Ectodermal cell (in vitro differentiated cells): ENCODE data around the gene PERP. TPM values are rescaled to one million over a fixed set of nuclear protein-coding genes. Genes with fewer than 3 reads are reported as not detected.
"Not testable (repeated sequence)": the region's sequence is repeated elsewhere in the genome, so short reads cannot be mapped to it uniquely, and the experiment has no call there.

ENCODE experiments used
- H3K27ac ChIP-seq: 2 replicates; pipeline ENCODE4 v1.7.0; 2013; ENCODE audit warnings: mild to moderate bottlenecking, low read depth, low read length; ENCODE audit not compliant: insufficient read depth, poor library complexity, severe bottlenecking
- H3K27me3 ChIP-seq: 2 replicates; pipeline ENCODE4 v1.7.0; 2013; ENCODE audit warnings: mild to moderate bottlenecking, low read length; ENCODE audit not compliant: insufficient read depth, control insufficient read depth, poor library complexity, severe bottlenecking
- H3K36me3 ChIP-seq: one replicate; pipeline ENCODE4 v1.7.0; 2013; ENCODE audit warnings: low read length; ENCODE audit not compliant: control insufficient read depth, insufficient read depth
- H3K4me1 ChIP-seq: one replicate; pipeline ENCODE4 v1.7.0; 2013; ENCODE audit warnings: low read length; ENCODE audit not compliant: control insufficient read depth, insufficient read depth
- H3K4me3 ChIP-seq: 2 replicates; pipeline ENCODE4 v1.7.0; 2013; ENCODE audit warnings: low read depth, low read length, control low read depth; ENCODE audit not compliant: insufficient read depth
- H3K9me3 ChIP-seq: 2 replicates; pipeline ENCODE4 v1.7.0; 2013; ENCODE audit warnings: mild to moderate bottlenecking, low read length, moderate library complexity; ENCODE audit not compliant: control insufficient read depth
- WGBS, 2 experiments: methylation state at CpG; one replicate each; pipeline ENCODE4 v1.1.7; 2013; ENCODE audit warnings: missing lambda C conversion rate in 2 of 2; 5-methylcytosine and 5-hydroxymethylcytosine counted together
- polyA plus RNA-seq, 4 experiments: library from polyadenylated mRNA; stranded (reverse); fragments of 50-300 nt; gene quantifications; one replicate each; pipeline ENCODE4 v1.2.3, GENCODE V29; 2013

Gene PERP
- 18.8 TPM for polyA plus RNA-seq (2013, experiment 1 of 4)
- polyA plus RNA-seq (2013, experiment 2 of 4): 23.8 TPM
- polyA plus RNA-seq (2013, experiment 3 of 4): 17.3 TPM
- polyA plus RNA-seq (2013, experiment 4 of 4): 21.2 TPM

- peak within 1 kb of the TSS; percentile 70 for H3K4me3 ChIP-seq
- H3K27me3 ChIP-seq: peaks cover 26% of the 10 kb centered on the region
- H3K9me3 ChIP-seq: no peaks in the 10 kb centered on the region
- 0% methylated on average over 83 of the region's 83 CpGs for WGBS, 2 experiments
- peak within 1 kb of the TSS; percentile 3 for H3K27ac ChIP-seq
- peaks cover 3% of the 10 kb centered on the region for H3K4me1 ChIP-seq
- H3K36me3 ChIP-seq: no peaks in the 10 kb centered on the region
These were observed at the start of gene PERP for GRCh38 chr6:138107078-138107751. TSS of gene PERP (minus strand) at chr6:138107419. CDS start at chr6:138107340, 79 bp downstream.

DNA sequence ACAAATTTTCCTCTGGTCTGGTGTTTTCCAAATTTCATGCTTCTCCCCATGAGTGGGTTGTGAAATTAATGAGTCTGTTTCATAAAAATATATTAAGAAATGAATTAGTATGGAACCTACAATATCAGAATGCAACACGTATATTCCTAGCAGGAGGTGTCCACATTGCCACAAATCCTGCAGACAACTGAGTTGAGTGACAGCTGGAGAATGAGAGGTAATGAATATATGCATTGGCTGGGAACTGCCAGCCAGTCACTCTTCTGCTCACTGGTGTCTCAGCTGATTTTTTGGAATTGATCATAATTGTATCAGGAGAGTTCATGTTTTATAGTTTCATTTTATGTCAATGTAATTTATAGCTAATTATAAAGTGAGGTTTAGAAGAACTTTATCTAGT, 48.2 kb upstream of the PERP start:
- Histone ChIP-seq H3K27me3 (peaks cover 2% of the 10 kb centered on the region), H3K27ac (no peak overlapping the region), H3K9me3 (no peaks in the 10 kb centered on the region), H3K4me1 (peaks cover under 1% of the 10 kb centered on the region), H3K36me3 (no peaks in the 10 kb centered on the region), H3K4me3 (no peak overlapping the region)
- 75 to 82% methylated on average over 1 of the region's 1 CpG for WGBS, 2 experiments

DNA sequence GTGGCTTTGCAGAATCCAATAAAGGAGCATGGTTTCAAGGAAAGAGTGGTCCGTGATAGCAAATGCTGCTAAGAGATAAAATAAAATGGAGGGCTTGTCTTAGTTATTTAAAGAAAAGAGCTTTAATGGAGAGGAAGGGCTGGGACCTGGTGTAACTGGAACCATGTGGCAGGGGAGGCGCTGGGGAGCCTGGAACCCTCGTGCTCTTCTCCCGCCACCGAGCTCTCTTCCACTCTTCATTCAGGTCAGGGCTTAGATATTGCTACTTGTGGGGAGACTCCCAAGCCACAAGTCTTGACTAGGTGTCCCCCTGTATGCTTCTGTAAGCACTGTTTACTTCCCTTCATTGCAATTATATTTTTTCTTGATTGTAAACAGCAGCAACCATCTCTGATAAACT, 39.3 kb upstream of the PERP start:
- Histone ChIP-seq H3K27ac (no peak overlapping the region), H3K27me3 (no peaks in the 10 kb centered on the region), H3K9me3 (no peaks in the 10 kb centered on the region), H3K4me1 (no peaks in the 10 kb centered on the region), H3K4me3 (no peak overlapping the region), H3K36me3 (no peaks in the 10 kb centered on the region)
- 94 to 99% methylated on average over 5 of the region's 5 CpGs for WGBS, 2 experiments

GRCh38 chr6:138145402-138145801, 38.2 kb upstream of the PERP start:
- 95 to 97% methylated on average over 3 of the region's 3 CpGs for WGBS, 2 experiments
- Histone ChIP-seq H3K4me3 (no peak overlapping the region), H3K4me1 (no peaks in the 10 kb centered on the region), H3K9me3 (no peaks in the 10 kb centered on the region), H3K27me3 (no peaks in the 10 kb centered on the region), H3K27ac (no peak overlapping the region), H3K36me3 (no peaks in the 10 kb centered on the region)

GRCh38 chr6:138142806-138143205, 35.6 kb upstream of the PERP start:
- no peak overlapping the region for H3K4me3 ChIP-seq
- no peaks in the 10 kb centered on the region for H3K4me1 ChIP-seq
- 94% methylated on average over 4 of the region's 4 CpGs for WGBS, 2 experiments
- no peaks in the 10 kb centered on the region for H3K27me3 ChIP-seq
- H3K27ac ChIP-seq: no peak overlapping the region
- no peaks in the 10 kb centered on the region for H3K9me3 ChIP-seq
- no peaks in the 10 kb centered on the region for H3K36me3 ChIP-seq

- Histone ChIP-seq H3K36me3 (no peaks in the 10 kb centered on the region), H3K4me1 (no peaks in the 10 kb centered on the region), H3K27ac (no peak overlapping the region), H3K4me3 (no peak overlapping the region), H3K9me3 (no peaks in the 10 kb centered on the region), H3K27me3 (no peaks in the 10 kb centered on the region)
- 95% methylated on average over 8 of the region's 8 CpGs for WGBS, 2 experiments
These were observed 22.0 kb upstream of the PERP start for GRCh38 chr6:138129190-138129589.

DNA sequence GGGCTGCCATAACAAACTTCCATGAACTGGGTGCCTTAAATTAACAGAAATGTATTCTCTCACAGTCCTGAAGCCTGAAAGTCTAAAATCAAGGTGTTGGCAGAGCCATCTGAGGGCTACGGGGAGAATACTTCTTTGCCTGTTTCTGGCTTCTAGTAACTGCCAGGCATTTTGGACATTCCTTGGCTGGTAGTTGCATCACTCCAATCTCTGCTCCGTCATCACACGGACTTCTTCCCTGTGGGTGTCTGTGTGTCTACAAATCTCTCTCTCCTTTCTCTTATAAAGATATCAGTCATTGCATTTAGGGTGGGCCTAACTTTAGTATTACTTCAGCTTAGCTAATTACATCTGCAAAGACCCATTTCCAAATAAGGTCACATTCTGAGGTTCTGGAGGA, 20.9 kb upstream of the PERP start:
- H3K27ac ChIP-seq: no peak overlapping the region
- H3K9me3 ChIP-seq: no peaks in the 10 kb centered on the region
- no peak overlapping the region for H3K4me3 ChIP-seq
- H3K4me1 ChIP-seq: no peaks in the 10 kb centered on the region
- no peaks in the 10 kb centered on the region for H3K27me3 ChIP-seq
- 92 to 95% methylated on average over 3 of the region's 3 CpGs for WGBS, 2 experiments
- no peaks in the 10 kb centered on the region for H3K36me3 ChIP-seq

- H3K4me3 ChIP-seq: no peak overlapping the region
- WGBS, 2 experiments: 92 to 98% methylated on average over 4 of the region's 4 CpGs
- no peaks in the 10 kb centered on the region for H3K9me3 ChIP-seq
- no peaks in the 10 kb centered on the region for H3K4me1 ChIP-seq
- no peaks in the 10 kb centered on the region for H3K27me3 ChIP-seq
- H3K36me3 ChIP-seq: no peaks in the 10 kb centered on the region
- H3K27ac ChIP-seq: no peak overlapping the region
These were observed 16.9 kb upstream of the PERP start for GRCh38 chr6:138124096-138124495.

- no peaks in the 10 kb centered on the region for H3K36me3 ChIP-seq
- no peak overlapping the region for H3K4me3 ChIP-seq
- H3K9me3 ChIP-seq: no peaks in the 10 kb centered on the region
- H3K4me1 ChIP-seq: no peaks in the 10 kb centered on the region
- no peaks in the 10 kb centered on the region for H3K27me3 ChIP-seq
- no peak overlapping the region for H3K27ac ChIP-seq
These were observed 12.8 kb upstream of the PERP start for GRCh38 chr6:138119976-138120375.

DNA sequence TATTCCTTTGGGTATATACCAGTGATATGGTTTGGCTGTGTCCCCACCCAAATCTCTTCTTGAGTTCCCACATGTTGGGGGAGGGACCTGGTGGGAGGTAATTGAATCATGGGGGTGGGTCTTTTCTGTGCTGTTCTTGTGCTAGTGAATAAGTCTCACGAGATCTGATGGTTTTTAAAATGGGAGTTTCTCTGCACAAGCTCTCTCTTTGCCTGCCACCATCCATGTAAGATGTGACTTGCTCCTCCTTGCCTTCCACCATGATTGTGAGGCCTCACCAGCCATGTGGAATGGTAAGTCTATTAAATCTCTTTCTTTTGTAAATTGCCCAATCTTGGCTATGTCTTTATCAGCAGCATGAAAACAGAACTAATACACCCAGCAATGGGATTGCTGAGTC, 12.0 kb upstream of the PERP start:
- H3K4me1 ChIP-seq, H3K4me3 ChIP-seq, H3K9me3 ChIP-seq, H3K36me3 ChIP-seq, H3K27ac ChIP-seq, H3K27me3 ChIP-seq: not testable (repeated sequence)
- 91 to 92% methylated on average over 1 of the region's 1 CpG for WGBS, 2 experiments
